H4 (cell line): ENCODE measurements around the gene PTHLH. TPM values are rescaled to one million over a fixed set of nuclear protein-coding genes. Genes with fewer than 3 reads are reported as not detected.

ENCODE experiments used
- DNase-seq: peaks from one replicate; pipeline ENCODE4 v3.0.0-alpha.2; 2015; ENCODE audit warnings: low spot score
- total RNA-seq: library from RNA; depleted of rRNA; stranded (reverse); fragments of >200 nt; shearing (Covaris generic); gene quantifications from 2 replicates; pipeline ENCODE4 v1.2.3, GENCODE V29; 2014; rRNA removed

PTHLH gene
- total RNA-seq = 1.1 and 2.0 TPM in 2 replicates

- DNase-seq = no peak
Observed at GRCh38 chr12:27972721-27973120, at the start of gene PTHLH. PTHLH (minus strand) TSS chr12:27972733; CDS start chr12:27969494, 3,239 bp downstream.

GRCh38 chr12:28021704-28022103 is 49.2 kb upstream of the PTHLH start:
- DNase-seq = no peak

- no peak for DNase-seq
Observed at GRCh38 chr12:28017873-28018255, 45.3 kb upstream of the PTHLH start.

GRCh38 chr12:28017126-28017872 is 44.8 kb upstream of the PTHLH start:
- DNase-seq = no peak

GRCh38 chr12:28015165-28015564 is 42.6 kb upstream of the PTHLH start:
- DNase-seq = no peak

- no peak for DNase-seq
Observed at GRCh38 chr12:28014196-28014595, 41.7 kb upstream of the PTHLH start.

GRCh38 chr12:28012333-28012918 is 39.9 kb upstream of the PTHLH start:
- DNase-seq = no peak

- DNase-seq = no peak
Observed at GRCh38 chr12:28010036-28010435, 37.5 kb upstream of the PTHLH start.

GRCh38 chr12:27999970-28000369 is 27.4 kb upstream of the PTHLH start:
- no peak for DNase-seq

- no peak for DNase-seq
Observed at GRCh38 chr12:27999521-27999920, 27.0 kb upstream of the PTHLH start.

- no peak for DNase-seq
Observed at GRCh38 chr12:27998658-27999057, 26.1 kb upstream of the PTHLH start.

GRCh38 chr12:27998170-27998569 is 25.6 kb upstream of the PTHLH start:
- no peak for DNase-seq

GRCh38 chr12:27996761-27997160 is 24.2 kb upstream of the PTHLH start:
- DNase-seq = no peak

- no peak for DNase-seq
Observed at GRCh38 chr12:27995406-27995805, 22.9 kb upstream of the PTHLH start.

GRCh38 chr12:27988594-27989233 is 16.2 kb upstream of the PTHLH start:
- DNase-seq = no peak

- no peak for DNase-seq
Observed at GRCh38 chr12:27987331-27987730, 14.8 kb upstream of the PTHLH start.

- no peak for DNase-seq
Observed at GRCh38 chr12:27984275-27984674, 11.7 kb upstream of the PTHLH start.

GRCh38 chr12:27982951-27983350 is 10.4 kb upstream of the PTHLH start:
- DNase-seq = no peak

GRCh38 chr12:27982385-27982784 is 9.9 kb upstream of the PTHLH start:
- no peak for DNase-seq

GRCh38 chr12:27981874-27982273 is 9.3 kb upstream of the PTHLH start:
- DNase-seq = no peak

- DNase-seq = no peak
Observed at GRCh38 chr12:27979145-27979544, 6.6 kb upstream of the PTHLH start.

- no peak for DNase-seq
Observed at GRCh38 chr12:27975222-27976136, 2.9 kb upstream of the PTHLH start.
